CD4-positive, alpha-beta T cell treated with Interferon gamma for 1 hour (primary cell): Measurements from ENCODE around the gene BCAR1.
"Not testable (repeated sequence)": the region's sequence is repeated elsewhere in the genome, so short reads cannot be mapped to it uniquely, and the experiment has no call there.

Experiments
- DNase-seq: peaks from one replicate; pipeline ENCODE4 v3.0.0-alpha.2; 2020

Gene BCAR1

DNA sequence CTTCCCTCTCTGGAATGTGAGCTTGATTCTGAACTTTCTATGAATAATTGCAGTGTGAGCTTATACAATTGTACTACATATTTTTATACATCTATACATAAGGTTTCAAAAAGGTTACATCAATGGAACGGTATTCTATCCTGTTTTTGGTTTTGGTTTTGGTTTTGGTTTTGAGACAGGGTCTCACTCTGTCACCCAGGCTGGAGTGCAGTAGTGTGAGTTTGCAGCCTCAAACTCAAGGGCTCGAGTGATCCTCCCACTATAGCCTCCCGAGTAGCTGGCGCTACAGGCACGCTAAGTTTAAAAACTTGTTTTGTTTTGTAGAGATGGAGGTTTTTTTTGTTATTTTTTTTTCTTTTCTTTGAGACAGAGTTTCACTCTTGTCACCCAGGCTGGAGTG is 31.6 kb downstream of the BCAR1 start:
- no peak for DNase-seq

DNA sequence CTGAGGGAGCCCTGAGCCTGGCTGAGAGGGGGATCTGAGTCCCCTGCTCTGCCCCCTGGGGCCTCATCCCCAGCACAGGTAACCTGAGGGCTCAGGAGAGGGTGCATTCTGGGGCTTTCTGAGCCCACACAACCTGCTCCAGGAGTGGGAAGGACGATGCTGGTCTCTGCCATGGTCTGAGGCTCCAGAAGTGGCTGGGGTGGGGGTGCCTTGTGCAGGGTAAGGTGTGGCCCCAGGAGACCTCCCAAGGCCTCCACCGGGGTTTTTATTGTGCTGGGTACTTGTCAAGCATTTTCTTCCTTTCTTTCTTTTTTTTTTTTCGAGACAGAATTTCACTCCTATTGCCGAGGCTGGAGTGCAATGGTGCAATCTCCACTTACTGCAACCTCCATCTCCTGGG is 32.3 kb downstream of the BCAR1 start:
- DNase-seq: no peak

DNA sequence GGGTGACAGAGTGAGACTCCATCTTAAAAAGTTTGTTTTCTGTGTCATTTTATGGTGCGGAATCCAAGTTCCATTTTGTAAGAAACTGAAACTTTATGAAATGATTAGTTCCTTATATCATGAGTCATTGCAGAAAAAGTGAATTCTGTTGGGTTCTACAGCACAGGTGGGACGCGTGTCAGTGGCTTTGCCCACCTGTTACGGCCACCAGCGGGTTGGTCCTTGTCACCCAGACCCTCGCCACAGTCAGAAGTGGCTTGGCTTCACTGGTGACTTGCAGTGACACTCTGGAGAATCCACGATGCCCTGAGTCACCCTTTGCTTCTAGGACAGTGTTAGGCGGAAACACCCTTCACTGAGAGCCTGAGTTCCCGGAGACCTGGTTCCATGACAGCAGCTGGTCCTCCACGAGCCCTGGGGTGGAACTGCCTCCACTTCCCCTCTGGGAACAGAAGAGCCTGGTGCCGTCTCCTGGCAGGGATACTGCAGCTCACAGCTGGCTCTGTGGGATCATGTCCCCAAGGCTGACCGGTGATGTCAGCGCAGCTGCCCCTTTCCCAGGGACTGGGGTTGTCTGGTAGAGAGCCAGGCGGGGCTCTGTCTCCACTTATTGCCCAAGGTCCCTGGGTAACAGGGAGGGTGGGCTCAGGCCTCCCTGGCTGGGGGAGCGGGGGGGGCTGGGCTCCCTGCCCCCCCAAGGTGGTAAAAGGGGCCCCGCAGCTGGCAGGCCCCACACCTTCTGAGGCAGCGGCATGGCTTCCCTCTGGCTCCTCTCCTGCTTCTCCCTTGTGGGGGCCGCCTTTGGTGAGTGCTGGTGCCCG is 33.0 kb downstream of the BCAR1 start, which contains the start of gene CTRB1:
TSS of gene CTRB1 (plus strand) at position 733 of the 821 bp plus-strand sequence. CDS start at position 753, 20 bp downstream.
- no peak for DNase-seq

DNA sequence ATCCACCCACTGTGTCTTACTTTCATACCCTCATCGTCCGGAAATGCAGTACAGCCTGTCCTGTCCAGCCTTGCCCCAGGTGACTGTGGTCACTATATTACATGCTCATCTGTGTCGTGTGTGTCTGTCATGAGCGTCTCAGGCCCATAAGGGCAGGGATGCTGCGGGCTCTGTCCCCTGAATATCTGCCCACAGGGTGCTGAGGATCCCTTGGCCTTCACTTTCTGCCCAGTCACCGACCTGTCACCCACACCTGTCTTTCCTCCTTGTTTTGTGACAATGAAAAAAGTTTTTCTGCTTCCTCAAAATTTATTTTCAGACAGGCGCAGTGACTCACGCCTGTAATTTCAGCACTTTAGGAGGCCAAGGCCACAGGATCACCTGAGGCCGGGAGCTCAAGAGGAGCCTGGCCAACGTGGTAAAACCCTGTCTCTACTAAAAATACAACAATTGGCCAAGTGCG is 34.0 kb downstream of the BCAR1 start:
- DNase-seq: no peak

DNA sequence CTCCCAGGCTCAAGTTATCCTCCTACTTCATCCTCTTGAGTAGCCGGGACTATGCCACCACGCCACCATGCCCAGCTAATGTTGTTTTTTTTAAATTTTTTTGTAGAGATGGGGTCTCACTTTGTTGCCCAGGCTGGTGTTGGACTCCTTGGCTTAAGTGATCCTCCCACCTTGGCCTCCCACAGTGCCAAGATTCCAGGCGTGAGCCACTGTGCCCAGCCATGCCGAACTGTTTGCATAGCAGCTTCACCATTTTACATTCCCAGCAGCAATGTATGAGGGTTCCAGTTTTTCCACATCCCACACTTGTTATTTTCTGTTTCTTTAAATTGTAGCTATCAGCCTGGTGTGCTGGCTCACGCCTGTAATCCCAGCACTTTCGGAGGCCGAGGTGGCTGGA is 34.8 kb downstream of the BCAR1 start:
- DNase-seq: no peak

DNA sequence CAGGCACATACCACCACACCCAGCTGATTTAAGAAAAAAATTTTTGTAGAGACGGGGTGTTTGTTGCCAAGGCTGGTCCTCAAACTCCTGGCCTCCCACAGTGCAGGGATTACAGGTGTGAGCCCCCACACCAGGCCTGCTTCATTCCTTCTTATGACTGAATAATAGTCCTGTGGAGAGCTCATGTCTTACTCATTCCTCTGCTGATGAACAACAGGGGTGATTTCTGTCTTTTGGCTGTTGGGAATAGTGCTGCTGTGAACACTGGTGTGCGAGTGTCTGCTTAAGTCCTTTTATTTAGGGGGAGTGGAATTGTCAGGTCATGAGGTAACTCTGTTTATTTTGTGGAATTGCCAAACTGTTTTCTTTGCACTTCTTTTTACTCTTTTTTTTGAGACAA is 35.3 kb downstream of the BCAR1 start:
- DNase-seq: no peak

DNA sequence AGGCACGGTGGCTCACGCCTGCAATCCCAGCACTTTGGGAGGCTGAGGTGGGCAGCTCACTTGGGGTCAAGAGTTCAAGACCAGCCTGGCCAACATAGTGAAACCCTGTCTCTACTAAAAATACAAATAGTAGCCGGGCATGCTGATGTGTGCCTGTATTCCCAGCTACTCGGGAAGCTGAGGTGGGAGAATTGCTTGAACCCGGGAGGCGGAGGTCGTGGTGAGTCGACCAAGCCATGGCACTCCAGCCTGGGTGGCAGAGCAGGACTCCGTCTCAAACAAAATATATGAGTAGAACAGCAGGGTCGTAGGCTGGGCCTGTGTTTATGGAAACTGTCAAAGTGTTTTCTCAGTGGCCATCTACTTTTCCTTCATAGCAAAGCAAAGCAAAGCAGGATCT is 40.1 kb downstream of the BCAR1 start:
- not testable (repeated sequence) for DNase-seq

DNA sequence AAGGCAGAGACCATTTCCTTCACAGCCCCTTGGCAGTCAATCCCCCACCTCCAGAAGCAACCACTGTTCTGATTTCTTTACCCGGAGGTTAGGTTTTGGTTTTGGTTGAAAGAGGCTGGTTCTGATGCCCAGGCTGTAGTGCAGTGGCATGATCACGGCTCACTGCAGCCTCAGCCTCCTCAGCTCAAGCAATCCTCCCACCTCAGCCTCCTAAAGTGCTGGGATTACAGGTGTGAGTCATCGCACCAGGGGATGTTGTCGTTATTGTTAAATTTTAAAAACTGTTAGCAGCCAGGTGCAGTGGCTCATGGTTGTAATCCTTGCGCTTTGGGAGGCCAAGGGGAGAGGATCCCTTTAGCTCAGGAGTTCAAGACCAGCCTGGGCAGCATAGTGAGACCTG is 41.5 kb downstream of the BCAR1 start:
- no peak for DNase-seq

DNA sequence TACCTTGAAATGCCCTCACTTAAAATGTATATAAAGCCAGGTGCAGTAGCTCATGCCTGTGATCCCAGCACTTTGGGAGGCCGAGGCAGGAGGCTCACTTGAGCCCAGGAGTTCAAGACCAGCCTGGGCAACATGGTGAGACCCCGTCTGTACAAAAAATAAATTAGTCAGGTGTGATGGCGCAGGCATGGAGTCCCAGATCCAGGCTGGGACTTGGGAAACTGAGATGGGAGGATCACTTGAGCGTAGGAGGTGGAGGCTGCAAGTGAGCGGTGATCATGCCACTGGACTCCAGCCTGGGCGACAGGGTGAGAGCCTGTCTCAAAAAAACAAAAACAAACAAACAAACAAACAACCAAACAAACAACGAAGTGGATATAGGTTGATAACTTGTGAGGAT is 41.9 kb downstream of the BCAR1 start:
- not testable (repeated sequence) for DNase-seq

DNA sequence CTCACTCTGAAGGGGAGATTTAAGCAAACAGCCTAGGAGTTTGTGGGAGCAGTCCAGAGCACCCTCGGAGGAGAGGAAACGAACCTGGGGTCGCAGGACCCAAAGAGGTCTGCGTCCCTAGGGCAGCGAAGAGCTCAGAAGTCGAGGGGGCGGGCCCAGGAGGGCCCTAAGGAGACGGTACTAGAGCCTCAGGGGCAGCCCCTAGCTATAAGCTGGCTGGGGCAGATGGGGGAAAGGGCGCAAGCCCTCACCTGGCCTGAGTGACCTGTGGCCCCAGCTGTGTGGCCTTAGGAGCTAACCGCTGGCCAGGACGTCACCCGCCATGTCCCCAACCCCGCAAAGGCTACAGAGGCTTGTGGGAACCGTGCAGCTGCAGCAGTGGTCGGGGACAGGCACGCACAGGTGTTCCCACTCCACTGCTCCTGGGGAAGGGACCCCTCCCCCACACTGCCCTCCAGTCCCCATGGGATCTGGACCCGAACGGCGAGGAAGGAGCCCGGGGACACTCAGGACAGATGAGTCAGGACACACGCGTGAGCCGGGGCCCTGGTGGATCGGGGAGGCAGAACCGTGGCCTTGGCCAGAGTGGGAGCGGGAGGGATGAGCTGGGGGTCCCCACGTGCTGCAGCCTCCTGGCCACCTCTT is 42.4 kb downstream of the BCAR1 start:
- no peak for DNase-seq

DNA sequence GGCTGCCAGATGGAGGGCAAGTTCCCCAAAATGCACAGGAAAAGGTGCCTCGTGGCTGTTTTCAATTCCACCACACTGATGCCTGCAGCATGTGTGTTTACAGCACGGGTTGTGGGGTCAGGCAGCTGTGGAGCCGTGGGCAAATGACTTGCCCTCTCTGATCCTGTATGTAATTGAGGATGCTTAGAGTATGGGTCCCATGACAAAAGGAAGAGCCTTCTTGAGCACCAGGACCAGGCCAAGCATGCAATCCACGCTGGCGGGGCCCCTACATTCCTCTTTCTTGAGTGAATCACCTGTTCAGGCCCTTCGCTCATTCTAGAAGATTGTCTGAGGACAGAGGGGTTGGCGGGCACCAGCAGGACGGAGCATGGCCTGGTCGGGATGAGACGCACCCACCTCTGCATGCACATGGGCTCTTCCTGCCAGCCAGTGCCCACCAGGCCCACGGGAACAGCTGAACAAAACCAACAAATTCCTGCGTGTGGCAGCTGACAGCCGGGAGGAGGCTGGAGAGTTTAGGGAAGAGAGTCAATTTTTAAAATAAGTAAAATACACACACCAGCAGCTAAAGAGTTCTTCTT is 43.1 kb downstream of the BCAR1 start:
- DNase-seq: no peak

DNA sequence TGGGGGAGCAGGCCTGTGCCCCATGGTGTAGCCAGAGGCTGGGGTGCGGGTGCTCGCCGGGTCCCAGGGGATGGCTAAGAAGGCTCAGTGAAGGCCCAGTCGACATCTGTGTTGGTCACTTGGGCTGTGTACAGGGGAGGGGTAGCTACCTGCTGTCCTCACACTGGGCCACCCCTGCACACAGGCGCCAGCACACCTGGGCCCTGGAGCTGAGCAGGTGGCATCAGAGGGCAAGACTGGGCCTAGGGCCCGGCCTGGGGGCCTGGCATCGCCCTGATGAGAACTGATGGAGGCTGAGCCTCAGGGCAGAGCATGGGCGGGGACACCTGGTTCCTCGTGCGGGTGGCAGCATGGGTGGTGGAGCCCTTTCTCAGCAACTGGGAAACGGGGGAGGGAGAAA is 43.6 kb downstream of the BCAR1 start:
- DNase-seq: no peak

DNA sequence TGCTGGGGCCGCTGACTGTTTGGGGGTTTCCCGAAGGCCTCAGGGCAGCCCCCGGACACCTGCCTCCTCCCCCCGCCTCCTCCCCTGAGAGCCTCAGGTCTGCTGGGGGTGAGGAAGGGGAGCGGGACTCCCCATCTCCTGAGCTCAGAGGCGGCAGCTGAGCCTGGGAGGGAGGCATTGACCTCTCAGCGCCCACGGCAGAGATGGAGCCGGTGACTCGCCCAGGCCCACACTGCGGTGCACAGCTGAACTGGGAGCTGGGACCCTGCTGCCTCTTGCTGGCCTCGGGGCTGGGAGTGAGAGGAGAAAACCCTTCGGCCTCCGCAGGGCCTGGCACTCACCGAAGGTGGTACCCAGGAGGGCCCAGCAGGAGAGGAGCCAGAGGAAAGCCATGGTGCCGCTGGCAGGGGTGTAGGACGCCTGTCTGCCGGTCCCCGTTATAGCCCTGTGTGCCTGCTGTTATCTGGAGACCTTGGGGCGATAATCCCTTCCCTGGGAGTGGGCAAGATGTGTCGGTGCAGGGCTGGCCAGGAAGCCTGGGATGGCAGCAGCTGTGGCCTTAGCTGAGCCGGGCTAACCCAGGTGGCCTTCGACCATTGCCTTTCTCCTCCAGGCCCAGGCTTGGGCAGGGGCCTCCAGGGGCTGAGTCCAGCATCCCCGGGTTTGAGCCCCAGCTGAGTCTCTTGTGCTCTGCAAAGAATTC is 44.5 kb downstream of the BCAR1 start, which contains the start of gene CTRB2:
TSS of gene CTRB2 (minus strand) at position 413 of the 703 bp plus-strand sequence. CDS start at position 393, 20 bp downstream.
- no peak for DNase-seq

DNA sequence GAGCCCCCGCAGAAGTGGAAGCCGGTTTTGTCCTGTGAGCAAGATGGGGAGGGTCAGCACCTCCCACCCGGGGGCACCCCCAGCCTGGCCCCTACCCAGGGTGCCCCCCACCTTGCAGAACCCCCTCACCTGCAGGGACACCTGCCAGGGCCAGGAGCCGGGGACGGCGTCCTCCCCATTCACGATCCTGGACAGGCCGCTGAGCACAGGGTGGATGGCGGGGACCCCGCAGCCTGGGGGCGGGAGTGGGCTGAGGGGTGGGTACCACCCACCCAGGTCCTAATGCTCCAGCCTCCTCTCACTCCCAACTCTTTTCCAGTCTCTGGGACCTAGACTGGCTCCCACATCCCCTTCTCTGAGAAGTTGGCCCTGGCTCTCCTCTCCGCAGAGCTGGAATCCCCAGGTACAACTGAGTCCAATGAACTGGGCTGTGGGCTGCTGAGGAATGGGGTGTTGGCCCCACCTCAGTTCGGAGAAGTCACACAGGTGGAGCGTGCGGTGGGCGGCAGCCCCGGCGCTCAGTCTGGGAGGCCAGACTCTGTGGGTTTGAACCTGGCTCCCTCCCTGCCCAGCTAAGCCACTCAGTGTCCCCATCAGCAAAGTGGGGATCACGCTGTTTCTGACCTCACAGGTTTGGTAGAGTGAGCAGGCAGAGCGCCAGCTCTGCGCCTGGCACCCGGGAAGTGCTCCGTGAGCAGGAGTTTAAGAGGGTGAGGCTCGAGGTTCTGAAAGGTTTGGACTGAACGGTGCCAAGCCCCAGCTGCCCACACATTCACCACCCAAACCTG is 45.3 kb downstream of the BCAR1 start:
- DNase-seq: not testable (repeated sequence)

DNA sequence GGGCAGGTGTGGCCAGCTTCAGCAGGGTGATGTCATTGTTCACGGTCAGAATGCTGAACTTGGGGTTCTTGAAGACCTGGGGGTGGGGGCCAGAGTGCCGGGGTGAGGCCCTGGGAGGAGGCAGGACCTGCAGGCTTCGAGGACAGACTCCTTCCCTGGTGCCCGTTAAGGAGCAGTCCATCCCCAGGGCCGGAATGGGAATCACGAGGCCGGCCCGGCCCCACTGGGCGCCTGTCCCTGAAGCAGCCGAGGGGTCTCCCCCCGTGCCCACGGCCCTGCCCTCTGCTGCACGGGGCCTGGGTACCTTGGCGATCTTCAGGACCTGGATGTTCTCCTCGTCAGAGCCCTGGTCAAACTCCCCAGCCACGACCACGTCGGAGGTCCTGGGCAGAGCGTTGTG is 46.0 kb downstream of the BCAR1 start:
- not testable (repeated sequence) for DNase-seq

DNA sequence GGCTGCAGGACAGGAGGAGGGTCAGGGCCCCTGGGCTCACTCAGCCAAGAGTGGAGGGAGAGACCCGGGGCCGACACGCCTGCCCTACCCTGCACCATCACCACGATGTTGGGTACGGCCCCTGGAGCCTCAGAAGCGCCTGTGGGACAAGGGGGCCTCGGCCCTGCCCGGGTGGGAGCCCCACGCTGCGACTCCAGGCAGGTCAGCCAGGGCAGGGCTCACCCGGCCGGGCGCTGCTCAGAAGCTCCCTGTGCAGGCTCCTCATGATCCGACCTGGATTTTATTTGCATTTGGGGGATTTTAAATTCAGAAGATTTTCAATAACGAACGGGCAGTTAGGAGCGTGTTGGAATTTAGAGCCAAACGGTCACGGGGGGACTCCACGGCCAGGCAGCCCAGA is 46.5 kb downstream of the BCAR1 start:
- not testable (repeated sequence) for DNase-seq

DNA sequence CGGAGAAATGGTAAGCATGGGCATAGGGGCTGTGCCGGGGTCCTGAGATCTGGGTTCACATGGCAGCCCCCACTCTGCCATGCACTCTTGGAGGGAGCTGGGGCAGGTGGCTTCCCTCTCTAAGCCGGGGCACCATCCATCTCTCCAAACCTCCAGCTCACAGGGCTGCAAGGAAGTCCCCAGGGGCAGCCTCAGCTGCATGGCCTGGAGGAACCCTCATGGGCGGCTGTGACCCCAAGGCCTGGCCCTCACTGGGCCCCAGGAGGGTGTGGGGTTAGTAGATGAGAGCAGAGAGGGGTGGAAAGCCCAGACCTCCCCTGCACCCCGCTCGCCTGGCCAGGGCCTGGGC is 47.0 kb downstream of the BCAR1 start:
- no peak for DNase-seq

DNA sequence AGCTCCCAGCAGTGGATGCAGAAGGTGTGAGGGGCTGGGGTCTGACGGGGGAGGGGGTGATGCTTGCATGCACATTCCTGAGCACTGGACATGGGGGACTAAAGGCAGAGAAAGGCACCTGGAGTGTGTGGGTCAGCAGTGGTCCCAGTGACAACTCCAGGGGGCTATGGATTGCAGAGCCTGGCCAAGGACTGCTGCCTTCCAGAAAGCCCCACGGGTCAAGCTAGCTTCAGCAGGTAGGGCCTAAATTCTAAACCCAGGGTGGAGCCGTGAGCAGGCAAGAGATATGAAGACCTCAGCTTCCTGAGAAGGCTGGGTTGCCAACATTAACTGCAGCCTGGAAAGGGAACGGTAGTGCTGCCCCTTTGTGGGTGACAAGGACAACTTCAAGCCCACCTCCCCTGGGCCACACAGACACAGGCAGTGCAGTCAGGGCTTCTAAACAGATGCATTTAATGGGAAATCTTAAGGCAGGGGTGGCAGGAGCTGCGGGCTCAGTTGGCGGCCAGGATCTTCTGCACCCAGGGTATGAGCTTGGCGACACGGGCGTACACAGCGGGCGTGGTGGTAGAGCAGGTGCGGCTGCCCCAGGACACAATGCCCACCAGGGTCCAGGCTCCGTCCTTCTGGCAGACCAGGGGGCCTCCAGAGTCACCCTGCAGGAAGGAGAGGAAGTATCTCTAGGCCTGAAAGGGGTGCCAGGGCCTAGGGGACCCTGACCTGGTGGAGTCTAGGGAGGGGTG is 47.6 kb downstream of the BCAR1 start:
- no peak for DNase-seq

DNA sequence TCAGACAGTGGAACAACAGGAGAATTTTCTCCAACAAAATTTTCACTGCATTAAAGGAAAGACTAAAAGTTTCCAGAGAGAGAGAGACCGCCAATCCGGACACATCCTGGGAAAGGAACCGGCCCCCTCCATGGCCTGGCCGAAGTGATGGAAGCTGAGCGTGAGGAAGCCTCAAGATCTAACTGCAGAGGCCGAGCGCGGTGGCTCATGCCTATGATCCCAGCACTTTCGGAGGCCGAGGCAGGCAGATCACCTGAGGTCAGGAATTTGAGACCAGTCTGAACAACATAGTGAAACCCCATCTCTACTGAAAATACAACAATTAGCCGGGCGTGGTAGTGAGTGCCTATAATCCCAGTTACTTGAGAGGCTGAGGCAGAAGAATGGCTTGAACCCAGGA is 48.3 kb downstream of the BCAR1 start:
- DNase-seq: no peak

DNA sequence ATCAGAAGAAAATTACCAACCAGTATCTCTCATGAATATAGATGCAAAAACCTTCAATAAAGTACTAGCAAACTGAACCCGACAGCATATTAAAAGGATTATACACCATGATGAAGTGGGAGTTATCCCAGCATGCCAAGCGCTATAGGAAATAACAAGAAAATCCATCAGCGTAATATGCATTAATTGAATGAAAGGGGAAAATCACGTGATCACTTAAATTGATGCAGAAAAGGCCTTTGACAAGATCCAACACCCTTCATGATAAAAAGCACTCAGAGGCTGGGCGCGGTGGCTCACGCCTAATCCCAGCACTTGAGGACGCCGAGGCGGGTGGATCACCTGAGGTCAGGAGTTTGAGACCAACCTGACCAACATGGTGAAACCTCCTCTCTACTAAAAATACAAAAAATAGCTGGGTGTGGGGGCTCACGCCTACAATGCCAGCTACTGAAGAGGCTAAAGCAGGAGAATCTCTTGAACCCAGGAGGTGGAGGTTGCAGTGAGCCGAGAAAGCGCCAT is 49.3 kb downstream of the BCAR1 start:
- no peak for DNase-seq

DNA sequence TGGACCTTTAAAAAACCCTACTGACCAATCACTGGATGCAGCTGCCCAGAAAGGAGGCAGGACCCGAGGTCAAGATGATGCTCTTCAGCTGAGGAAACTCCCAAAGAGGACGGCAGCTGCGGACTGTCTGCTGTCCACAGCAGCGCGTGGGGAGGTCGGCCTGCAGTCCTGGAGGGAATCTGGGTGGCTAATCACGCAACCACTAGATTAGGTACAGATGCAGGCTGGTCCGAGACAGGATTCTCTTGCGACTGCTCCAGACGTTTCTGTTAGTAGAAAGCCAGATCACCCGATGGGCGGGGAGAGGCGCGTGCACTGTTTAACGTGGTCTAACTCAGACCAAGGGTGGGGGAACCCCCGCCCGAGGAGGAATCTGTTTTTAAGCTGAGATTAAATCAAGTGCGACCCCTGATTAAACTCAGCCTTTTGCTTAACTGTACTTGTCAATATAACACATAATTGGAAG is 53.3 kb downstream of the BCAR1 start:
- no peak for DNase-seq
